CD4-positive, alpha-beta T cell treated with Interleukin-17A for 4 hours (primary cell): ENCODE results near the gene DENND5B.
"Not testable (repeated sequence)": the region's sequence is repeated elsewhere in the genome, so short reads cannot be mapped to it uniquely, and the experiment has no call there.

Experiments
- DNase-seq: peaks from one replicate; pipeline ENCODE4 v3.0.0-alpha.2; 2020; ENCODE audit warnings: mixed read lengths

DENND5B gene

DNA sequence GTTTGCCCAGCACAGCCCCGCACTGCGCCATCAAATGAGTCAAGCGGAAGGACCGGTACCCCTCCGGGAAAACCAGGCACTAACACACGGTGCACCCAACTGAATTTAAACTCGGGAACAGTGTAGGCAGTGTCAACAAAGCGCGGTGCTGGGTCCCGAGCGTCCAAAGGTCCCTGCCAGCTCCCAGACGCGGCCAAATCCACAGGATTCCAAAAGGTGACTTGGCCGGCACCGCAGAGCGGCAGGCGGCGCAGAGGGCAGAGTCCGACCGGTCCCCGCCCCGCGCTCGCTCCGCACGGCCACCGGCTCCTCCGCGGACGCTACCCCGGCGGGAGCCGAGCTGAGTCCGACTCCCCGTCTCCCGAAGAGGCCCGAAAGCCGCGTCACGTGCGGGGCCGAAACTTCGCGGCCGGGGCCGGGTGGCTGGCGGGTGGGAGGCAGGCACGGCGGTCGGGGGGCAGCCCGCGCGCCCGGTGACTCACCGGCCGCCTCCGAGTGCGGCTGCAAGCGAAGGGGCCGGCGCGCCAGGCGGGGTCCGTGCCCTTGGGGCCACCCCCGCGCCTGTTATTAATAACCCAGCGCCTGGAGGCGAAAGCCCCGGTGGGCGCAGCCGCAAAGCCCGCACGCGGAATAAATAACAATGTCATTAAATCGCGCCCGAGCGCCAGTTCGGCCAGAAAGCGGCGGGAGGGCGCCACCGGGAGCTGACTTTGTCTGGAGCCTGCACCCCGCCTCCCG is 863 bp downstream of the DENND5B start:
- DNase-seq: peak; percentile 7

DNA sequence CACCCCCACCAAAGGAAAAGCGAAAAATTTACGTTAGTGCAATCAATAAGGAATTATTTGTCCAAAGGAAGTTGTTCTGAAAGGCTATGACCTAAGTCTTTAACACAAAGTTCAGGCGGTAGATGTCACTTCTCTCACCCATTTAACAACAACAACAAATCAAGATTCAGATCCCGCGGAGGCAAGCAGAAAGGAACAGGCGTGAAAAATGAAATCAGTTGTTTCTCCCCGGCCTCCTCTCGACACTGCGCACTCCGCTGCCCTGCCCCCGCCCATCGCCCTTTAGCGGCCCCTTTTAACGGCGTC is 1.4 kb downstream of the DENND5B start:
- no peak for DNase-seq

GRCh38 chr12:31588976-31589375 is 2.0 kb downstream of the DENND5B start:
- DNase-seq: no peak

GRCh38 chr12:31586728-31587127 is 4.2 kb downstream of the DENND5B start:
- no peak for DNase-seq

DNA sequence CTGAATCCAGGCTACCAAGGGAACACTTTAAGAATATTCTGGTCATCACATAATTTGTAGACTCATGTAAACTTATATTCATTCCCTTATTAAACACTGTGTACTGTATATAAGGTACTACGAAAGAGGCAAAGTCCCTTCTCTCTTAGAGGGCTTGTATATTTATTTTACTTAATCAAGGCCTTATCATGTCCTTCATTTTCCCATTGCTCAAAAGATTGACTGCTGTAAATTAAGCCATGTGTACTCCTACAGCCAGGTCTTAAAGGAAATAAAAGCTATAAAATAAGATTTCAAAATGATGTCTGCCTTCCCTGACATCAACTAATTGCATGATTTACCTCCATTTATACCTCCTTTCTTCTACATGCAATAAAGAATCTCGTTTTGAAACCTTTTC is 5.0 kb downstream of the DENND5B start:
- no peak for DNase-seq

- DNase-seq: no peak
Observed at GRCh38 chr12:31585271-31585670, 5.7 kb downstream of the DENND5B start.

DNA sequence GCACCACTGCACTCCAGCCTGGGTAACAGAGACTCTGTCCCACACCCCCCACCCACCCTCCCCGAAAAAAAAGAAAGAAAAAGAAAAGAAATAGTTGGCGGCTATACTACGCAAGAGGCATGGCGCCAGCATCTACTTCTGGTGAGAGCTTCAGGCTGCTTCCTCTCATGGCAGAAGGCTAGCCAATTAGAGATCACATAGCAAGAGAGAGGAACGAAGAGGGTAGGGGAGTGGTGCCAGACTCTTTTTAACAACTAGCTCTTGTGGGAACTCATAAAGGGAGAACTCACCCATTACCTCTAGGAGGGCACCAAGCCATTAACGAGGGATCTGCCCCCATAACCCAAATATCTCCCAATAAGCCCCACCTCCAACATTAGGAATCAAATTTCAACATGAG is 6.2 kb downstream of the DENND5B start:
- no peak for DNase-seq

DNA sequence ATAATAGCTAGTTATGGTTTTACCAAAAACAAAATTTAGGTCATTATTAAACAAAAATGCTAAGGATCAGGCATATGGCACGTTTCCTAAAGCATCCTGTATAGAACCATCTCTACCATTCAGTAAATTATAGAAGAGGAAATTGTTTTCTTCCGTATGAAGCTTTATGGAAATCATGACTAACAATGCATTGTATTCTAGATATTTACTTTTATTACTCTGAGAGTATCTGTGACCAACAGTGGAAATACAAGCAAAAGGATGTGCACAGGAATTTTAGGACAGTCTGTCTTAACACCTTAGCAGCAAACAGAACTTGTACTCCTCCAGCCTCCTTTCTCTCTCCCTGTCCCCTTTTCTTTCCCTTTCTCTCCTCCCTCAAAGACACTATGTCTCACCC is 7.1 kb downstream of the DENND5B start:
- DNase-seq: no peak

DNA sequence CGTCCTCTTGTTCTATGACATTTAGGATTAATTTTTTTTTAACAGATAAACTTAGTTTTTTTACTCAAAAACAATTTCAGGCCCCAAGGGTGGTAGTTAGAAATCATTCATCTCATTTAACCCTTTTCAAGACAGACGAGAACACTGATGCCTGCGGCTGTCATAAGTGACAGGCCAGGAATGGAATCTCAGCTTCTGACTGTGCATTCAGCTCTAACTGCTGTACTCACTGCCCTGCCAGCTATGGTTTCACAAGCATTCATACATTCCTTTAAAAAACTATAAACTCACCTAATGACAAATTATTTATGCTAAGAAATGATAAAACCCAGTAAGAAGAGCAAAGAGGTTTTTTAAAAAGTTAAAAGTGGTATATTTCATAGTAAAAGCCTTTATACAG is 8.8 kb downstream of the DENND5B start:
- DNase-seq: no peak

- no peak for DNase-seq
Observed at GRCh38 chr12:31578632-31579031, 12.3 kb downstream of the DENND5B start.

GRCh38 chr12:31574803-31575575 is 15.9 kb downstream of the DENND5B start:
- DNase-seq: no peak

- not testable (repeated sequence) for DNase-seq
Observed at GRCh38 chr12:31574367-31574766, 16.6 kb downstream of the DENND5B start.

DNA sequence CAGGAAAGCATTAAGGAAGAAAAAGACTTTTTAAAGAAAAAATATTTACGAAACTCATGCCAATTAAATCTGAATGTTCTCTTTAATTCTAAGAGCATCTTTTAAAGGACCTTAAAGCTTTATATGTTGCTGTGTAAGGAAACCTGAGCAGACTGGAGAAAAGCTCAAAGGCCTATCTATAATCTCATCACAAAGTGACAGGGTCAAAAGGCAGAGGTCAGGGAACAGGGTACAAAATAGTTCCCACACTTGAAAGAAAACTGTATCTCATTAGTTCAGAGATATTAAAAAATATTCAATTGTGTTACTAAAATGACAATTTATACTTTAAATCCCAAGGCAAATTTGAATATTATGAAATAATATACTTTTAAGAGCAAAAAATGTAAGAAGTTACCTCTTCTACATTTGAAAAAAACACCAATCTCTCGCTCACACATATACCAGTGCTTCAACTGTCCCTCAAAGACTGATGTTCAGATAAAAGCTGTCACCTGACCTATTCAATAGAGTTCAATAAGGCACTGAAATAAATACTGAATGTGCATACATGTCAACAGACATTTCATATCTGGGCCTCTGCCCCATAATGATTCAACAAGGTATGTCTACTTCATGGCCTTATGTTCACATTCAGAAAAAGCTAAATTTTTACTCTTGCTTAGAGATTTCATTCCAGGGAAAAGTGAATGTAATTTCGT is 17.9 kb downstream of the DENND5B start:
- no peak for DNase-seq

- DNase-seq: no peak
Observed at GRCh38 chr12:31570880-31571279, 20.1 kb downstream of the DENND5B start.

DNA sequence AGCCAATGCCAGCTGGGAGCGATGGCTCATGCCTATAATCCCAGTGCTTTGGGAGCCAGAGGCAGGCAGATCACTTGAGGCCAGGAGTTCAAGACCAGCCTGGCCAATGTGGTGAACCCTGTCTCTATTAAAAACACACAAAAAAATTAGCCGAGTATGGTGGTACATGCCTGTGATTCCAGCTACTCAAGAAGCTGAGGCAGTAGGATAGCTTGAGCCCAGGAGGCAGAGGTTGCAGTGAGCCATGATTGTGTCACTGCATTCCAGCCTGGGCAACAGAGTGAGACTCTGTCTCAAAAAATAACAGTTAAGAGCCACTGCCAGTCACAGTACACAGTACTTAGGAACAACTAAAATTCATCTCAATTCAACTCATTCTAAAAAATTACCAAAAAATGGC is 21.4 kb downstream of the DENND5B start:
- not testable (repeated sequence) for DNase-seq

DNA sequence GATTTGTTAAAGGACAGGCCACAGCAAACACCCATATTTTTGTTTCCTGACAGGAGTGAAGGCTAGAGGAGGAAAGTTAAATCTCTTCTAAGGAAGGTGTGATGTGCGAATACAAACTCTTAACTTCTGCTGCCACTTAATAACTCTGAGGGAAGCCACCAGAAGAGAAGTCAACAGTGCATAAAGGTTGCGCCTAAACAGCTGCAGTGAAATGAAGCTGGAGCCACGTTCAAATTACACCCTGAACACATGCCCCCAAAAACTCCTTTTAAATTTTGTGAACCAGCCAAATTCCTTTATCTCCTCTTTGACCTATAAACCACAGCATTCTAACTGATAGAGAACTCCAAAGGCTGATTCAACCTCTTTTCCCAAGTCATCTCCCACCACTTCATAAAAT is 22.4 kb downstream of the DENND5B start:
- no peak for DNase-seq

DNA sequence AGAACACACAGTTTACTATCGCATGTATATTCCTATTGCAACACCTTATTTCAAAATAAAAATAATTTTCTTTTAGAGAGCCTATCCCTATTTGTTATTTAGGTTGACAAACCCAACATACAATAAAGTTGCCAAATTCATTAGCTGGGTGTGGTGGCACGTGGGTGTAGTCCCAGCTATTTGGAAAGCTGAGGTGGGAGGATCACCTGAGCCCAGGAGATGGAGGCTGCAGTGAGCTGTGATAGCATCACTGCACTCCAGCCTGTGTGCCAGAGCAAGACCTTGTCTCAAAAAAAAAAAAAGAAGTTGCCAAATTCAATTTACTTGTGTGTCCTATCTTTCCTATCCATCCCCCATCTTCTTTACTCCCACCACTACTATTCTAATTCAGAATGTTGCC is 23.9 kb downstream of the DENND5B start:
- no peak for DNase-seq

DNA sequence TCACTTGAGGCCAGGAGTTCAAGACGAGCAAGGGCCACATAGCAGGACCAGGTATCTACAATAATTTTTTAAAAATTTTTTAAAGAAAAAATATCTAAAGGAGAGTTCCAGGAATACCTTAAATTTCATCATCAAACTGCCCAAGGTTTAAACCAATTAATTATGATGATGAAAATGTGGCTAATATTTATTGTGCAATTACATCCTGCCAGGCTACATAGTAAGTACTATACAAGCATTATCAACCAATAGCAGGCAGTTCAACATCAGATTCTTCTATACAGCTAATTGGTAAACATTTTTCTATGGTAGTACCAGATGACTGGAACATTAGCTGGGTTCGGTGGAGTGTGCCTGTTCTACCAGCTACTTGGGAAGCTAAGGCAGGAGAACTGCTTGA is 24.4 kb downstream of the DENND5B start:
- DNase-seq: no peak

- no peak for DNase-seq
Observed at GRCh38 chr12:31562594-31563328, 28.2 kb downstream of the DENND5B start.

DNA sequence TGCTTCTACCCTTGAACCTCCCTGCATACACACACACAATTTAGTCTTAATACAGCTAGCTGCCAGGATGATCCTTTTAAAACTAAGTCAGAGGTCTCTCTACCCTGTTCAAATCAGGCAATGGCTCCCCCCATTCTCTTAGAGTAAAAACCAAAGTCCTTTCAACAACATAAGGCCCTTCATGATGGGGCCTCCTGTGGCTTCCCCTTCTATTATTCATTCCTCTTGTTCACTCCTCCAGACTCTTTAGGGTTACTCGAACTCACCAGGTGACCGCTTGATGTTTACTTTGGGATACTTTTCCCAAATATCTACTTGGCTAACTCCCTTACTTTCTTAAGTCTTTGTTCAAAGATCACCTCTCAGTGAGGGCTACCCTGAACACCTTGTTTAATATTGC is 30.4 kb downstream of the DENND5B start:
- DNase-seq: no peak

DNA sequence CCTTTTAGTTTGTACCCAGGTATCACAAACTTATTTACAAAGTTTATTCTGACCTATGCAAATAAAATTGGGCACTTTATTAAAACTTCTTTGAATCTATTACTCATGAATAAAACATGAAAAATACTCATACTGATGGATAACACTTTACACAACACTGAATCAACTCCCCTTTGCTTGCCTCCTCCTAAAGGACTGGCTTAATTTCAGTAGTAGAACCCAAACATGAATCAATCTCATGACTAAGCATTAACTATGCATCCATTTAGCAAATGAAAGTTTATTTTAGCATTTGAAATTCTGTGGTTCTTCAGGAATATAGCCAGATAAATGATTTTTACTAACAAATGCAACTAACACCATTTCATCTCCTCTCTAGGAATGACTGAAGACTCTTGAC is 32.4 kb downstream of the DENND5B start:
- no peak for DNase-seq

DNA sequence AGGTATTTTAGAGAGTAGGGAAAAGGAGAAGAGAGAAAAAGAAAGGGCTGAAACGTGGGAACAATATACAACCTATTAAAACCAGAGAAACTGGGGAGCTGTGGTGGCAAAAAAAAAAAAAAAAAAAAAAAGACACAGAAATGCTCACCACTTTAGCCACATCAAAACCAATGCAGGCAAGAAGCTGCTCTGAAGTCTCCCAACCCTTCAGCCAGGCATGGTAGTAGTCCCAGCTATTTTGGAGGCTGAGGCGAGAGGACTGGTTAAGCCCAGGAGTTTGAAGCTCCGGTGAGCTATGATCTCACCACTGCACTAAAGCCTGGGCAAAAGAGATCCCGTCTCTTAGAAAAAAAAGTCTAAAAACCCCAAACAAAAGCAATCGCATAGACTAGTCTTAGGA is 33.2 kb downstream of the DENND5B start:
- DNase-seq: no peak

DNA sequence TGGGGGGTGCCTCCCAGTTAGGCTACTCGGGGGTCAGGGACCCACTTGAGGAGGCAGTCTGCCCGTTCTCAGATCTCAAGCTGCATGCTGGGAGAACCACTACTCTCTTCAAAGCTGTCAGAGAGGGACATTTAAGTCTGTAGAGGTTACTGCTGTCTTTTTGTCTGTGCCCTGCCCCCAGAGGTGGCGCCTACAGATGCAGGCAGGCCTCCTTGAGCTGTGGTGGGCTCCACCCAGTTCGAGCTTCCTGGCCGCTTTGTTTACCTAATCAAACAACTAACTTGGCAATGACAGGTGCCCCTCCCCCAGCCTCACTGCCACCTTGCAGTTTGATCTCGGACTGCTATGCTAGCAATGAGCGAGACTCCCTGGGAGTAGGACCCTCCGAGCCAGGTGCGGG is 35.5 kb downstream of the DENND5B start:
- not testable (repeated sequence) for DNase-seq
